GM19035 (cell line): ENCODE results near the gene HOXC6.

Experiments
- ATAC-seq: cut with Tn5 transposase; IDR thresholded peaks from one replicate; pipeline ENCODE4 v1.9.1; 2021; ENCODE audit not compliant: unreplicated experiment

Gene HOXC6

DNA sequence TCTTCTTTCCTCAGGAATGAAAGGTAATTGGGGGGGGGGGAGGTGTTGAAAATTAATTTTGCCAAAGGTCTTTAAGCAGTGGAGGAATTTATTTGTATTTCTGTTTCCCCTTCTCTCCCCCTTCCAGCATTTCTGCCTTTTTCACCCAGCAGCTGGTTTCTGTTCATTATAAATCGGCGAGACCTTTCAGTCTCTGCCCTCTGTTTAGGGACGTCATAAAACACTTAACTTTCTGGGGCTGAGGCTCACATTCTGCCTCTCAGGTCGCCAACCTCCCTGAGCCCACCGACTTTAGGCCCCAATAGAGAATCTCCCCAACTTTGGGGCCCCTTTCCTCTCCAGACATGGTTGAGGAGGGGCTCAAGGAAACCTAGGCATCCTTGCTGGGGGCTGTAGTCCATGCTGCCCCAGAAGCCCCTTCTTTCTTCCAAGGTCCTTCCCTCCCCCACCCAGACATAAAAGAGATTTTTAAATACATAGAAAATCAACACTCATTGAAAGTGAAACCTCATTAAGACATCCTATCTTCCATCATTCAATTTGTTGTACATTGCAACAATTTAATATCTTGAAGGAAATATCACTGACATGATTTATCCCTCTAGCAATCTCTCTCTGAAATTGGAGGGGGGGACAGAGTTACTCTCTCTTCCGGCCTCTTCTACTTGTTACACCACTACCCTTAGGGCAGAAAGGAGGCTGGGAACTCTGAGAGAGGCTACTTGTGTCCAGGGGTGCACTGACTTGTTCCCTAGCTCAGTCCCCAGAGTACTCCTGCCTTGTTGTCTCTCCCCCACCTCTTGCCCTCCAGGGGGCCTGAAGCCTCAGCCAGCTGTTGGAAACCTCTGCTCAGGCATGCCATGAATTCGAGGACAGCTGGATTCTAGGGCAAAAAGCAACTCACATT lies 2.5 kb upstream of the HOXC6 start:
- no peak for ATAC-seq

DNA sequence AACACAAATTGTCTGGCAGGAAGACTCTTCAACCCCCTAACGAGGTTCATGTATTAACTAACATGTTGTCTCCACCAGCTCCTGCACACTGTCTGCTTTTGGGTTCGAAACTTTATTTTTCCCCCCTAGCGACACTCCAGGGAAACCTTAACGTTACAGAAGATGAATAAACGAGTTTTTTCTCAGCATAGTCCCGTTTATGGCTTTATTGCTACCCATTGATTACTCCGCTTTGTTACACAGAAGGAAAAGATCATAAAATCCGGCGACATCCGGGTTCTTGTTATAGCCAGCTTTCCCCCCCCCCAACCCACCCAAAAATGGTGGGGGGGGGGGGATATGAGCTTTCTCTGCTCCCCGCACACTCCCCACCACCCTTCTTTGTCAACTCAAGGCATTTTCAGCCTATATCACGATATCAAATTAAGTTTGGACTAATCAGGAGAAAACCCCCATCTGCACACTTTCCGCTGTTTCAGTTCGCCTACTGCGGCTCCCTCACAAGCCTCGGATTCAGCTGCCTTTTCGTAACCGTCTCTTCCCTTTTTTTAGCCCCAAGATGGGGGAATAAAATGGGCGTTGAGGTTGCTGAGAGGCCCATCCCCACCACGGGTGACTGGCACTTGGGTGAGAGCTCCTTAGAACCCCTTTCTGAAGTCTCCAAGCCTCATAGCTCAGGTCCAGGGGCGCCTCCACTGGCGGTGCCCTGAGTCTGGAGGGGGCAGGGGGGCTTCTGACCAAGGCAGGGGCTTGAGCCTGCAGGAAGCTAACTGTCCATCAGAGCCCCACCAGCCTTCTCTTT lies 1.4 kb upstream of the HOXC6 start:
- no peak for ATAC-seq

GRCh38 chr12:54027442-54027786 lies 826 bp upstream of the HOXC6 start:
- ATAC-seq = no peak

DNA sequence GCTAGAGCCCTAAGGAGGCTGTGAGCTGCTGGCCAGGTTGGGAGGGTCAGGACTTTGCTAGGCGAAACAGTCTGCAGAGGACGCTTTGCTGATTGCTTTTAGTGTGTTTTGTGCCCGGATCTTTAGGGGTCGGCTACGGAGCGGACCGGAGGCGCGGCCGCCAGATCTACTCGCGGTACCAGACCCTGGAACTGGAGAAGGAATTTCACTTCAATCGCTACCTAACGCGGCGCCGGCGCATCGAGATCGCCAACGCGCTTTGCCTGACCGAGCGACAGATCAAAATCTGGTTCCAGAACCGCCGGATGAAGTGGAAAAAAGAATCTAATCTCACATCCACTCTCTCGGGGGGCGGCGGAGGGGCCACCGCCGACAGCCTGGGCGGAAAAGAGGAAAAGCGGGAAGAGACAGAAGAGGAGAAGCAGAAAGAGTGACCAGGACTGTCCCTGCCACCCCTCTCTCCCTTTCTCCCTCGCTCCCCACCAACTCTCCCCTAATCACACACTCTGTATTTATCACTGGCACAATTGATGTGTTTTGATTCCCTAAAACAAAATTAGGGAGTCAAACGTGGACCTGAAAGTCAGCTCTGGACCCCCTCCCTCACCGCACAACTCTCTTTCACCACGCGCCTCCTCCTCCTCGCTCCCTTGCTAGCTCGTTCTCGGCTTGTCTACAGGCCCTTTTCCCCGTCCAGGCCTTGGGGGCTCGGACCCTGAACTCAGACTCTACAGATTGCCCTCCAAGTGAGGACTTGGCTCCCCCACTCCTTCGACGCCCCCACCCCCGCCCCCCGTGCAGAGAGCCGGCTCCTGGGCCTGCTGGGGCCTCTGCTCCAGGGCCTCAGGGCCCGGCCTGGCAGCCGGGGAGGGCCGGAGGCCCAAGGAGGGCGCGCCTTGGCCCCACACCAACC lies 1.5 kb downstream of the HOXC6 start:
- ATAC-seq = no peak

DNA sequence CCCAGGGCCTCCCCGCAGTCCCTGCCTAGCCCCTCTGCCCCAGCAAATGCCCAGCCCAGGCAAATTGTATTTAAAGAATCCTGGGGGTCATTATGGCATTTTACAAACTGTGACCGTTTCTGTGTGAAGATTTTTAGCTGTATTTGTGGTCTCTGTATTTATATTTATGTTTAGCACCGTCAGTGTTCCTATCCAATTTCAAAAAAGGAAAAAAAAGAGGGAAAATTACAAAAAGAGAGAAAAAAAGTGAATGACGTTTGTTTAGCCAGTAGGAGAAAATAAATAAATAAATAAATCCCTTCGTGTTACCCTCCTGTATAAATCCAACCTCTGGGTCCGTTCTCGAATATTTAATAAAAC lies 2.2 kb downstream of the HOXC6 start:
- no peak for ATAC-seq

DNA sequence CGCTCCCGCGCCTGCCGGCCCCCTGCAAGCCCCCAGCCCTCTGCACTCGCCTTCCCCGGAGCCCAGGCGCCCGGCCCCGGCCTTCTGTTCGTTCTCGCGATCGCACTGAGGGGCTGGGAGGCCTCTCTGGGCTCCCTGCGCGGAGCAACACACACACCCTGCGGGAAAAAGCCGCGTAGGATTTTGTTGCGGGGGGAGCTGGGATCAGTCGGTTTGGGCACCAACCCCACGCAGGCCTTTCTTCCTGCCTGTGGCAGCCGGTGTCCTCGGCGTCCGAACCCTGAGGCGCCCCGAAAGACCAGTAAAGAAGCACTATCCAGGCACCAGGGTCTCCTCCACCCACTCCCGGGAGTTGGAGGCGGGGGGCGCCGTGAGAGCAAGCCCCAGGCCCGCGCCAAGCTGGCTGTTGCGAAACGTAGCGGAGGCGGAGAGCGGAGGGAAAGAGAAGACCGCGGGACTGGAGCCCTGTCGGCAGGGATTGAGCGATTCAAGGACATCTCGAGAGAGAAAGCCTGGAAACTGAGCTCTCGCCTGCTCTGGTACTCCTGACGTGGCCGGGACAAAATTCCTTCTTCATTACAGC lies 2.7 kb downstream of the HOXC6 start:
- no peak for ATAC-seq

DNA sequence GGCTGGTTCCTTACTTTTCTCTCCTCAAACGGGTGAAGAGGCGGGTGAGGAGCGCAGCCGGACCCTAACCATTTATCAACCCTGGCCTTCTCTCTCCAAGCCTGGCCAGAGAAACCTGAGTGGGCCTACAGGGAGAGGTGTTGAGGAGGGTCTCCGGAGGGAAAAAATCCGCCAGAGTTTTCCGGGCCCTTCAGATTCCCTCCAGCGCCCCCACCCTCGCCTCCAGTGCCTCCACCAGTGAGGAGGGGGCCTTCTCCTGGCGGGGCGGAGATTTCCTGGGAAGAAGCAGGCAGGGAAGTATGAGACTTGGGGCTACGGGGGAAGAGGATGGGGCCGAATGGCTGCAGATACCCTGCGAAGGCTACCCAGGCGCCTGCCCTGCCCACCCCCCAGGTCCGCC lies 3.2 kb downstream of the HOXC6 start:
- ATAC-seq = no peak

- ATAC-seq = no peak
Observed at GRCh38 chr12:54032086-54032619, 3.9 kb downstream of the HOXC6 start.

GRCh38 chr12:54032627-54033100 lies 4.4 kb downstream of the HOXC6 start, which contains the start of gene HOXC5:
Gene HOXC5, plus strand, starts transcription at chr12:54033050. Its CDS starts 73 bp downstream, at chr12:54033123.
- ATAC-seq = no peak

GRCh38 chr12:54033106-54033979 lies 5.1 kb downstream of the HOXC6 start:
- no peak for ATAC-seq

- ATAC-seq = no peak
Observed at GRCh38 chr12:54033980-54034784, 5.9 kb downstream of the HOXC6 start.

- ATAC-seq = no peak
Observed at GRCh38 chr12:54034785-54035310, 6.6 kb downstream of the HOXC6 start.

GRCh38 chr12:54035568-54036264 lies 7.5 kb downstream of the HOXC6 start:
- no peak for ATAC-seq

- no peak for ATAC-seq
Observed at GRCh38 chr12:54036620-54037359, 8.6 kb downstream of the HOXC6 start.

- no peak for ATAC-seq
Observed at GRCh38 chr12:54037360-54038283, 9.4 kb downstream of the HOXC6 start.

- ATAC-seq = no peak
Observed at GRCh38 chr12:54038284-54038870, 10.1 kb downstream of the HOXC6 start.
